Activated CD8-positive, alpha-beta memory T cell treated with anti-CD3 and anti-CD28 coated beads for 4 hours (primary cell): Measurements from ENCODE around the gene GOLGA6C.
"Not testable (repeated sequence)": the region's sequence is repeated elsewhere in the genome, so short reads cannot be mapped to it uniquely, and the experiment has no call there.

ENCODE experiments used
- DNase-seq, 2 donors: peaks; one replicate each; pipeline ENCODE4 v3.0.0-alpha.2; 2020; ENCODE audit warnings: low read depth in 2 of 2

The GOLGA6C gene

DNA sequence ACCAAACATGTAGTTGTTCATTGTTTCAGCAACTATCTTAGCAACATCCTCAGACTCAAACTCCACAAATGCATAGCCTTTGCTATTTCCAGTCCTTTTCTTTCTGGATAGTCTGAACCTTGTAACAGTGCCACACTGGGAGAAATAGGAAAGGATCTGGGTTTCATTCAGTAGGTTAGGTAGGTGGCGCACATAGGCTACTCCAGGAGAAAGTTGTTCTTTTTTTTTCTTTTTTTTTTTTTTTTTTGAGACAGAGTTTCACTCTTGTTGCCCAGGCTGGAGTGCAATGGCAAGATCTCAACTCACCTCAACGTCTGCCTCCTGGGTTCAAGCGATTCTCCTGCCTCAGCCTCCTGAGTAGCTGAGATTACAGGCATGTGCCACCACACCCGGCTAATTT is 5.8 kb upstream of the GOLGA6C start:
- not testable (repeated sequence) for DNase-seq

DNA sequence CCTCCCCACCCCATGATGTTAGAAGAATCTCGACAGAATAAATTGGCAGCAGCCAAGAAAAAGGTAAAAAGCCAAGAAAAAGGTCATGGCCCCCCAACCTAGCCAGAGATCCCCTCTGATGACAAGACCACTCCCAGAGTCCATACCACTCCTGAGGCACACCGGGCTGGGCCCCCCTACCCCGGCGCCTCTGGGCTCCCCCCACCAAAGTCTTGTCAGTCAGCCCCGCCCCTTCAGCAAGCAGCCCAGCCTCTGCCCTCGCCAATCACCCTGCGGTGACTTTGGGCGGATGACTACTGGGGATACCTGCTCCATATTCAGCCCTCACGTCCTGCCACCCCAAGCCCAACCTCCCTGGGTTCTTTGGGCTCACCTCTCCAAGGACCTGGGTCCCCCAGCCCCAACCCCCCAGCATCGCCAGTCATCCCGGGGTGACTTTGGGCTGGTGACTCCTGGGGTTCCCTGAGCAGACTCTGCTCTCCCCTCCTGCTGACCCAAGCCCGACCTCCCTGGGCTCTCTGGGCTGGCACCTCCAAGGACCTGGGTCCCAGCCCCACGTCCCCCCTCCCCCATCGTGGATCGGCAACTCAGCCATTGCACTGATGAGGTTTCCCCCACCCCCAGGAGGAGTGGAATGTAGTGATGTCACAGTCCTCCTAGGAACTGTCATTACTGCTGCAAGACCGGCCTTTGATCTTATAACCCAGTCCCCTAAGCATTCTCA is 648 bp downstream of the GOLGA6C start:
- not testable (repeated sequence) for DNase-seq

DNA sequence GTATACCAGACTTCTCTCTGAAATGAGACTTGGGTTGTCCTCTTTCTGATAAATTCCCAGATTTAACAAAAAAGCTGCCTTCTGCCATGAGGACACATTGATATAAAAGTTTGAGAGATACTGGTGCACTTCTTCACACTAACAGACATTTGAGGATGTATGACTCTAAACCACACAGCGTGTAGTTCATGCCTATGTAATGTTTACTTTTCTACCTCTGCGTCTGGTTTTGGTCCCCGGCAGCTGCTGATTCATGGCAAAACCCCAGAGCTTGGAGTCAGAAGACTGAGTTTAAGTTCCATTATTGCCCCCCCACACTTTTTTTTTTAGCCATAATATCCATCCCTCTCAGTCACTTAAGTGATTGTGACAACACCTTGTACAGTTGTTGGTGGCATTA is 1.7 kb downstream of the GOLGA6C start:
- not testable (repeated sequence) for DNase-seq

DNA sequence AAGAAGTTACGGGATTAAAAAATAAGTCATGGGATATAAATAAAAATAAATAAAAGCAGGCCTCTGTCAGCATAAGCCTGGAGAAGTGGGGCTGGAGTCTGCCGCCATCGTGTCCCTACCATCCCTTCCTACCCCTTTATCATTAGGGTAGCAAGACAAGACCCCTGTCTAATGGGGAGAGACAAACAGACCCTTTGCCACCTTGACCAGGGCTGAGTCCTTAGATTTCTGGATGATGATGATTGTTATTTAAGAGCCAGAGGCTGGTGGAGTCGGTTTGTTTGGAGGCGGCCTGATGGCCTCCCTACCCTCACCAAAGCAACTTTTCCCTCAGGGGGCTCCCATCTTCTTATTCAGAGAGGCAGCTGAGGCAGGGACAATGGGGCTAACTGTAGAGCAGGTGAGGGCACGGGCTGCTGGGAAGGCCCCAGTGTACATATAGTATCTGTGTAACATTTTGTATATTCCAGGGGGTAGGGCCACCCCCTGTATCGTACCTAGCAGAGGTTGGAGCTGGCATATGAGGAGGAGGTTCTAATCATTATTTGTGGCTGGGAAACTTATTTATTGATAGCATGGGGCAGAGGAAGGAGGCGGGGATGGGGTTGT is 15.7 kb downstream of the GOLGA6C start:
- not testable (repeated sequence) for DNase-seq

DNA sequence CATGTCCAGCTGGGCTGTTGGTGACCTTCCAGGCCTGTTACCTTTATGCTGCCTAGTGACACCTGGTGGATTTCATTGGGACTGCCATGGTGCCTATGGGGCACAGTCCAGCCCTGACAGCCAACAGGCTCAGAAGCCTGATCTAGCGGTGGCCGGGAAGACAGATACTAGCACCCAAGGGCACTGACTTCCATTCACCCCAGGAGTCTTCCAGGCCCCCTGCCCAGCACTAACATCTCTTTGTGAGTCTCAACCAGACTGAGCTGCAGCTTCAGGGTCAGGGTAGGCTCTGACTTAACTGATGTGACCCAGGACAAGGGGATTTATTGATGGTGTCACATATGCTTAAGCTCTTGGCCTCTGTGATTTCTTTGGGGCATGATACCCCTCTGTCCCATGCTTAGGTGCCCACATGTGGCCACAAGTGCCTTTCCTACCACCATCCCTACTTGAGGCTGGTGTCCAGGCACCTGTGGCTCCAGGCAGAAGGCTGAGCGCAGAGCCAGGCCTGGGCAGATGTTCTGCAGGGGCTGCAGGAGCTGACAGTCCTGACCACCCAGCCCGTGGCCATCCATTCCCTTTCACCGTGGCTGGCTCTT is 16.5 kb downstream of the GOLGA6C start:
- DNase-seq: peak in 1 of 2 donors; percentile 22

DNA sequence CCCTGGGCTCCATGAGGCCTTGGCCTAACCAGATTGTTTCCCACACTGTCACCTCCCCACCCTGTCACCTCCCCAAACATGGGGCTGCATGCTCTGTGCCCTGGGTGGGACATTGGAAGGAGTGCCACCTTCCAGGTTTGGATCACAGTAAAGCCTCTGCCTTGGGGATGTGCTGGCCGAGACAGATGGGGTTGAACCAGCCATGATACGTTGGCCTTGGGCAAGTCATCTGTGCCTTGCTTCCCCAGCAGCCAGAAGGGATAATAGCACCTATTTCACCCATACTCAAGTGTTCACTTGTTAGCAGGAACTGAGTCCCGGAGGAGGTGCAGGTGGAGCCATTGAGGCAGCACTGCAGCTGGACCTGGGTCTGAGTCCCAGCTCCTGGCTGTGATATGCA is 17.5 kb downstream of the GOLGA6C start:
- DNase-seq: not testable (repeated sequence)

DNA sequence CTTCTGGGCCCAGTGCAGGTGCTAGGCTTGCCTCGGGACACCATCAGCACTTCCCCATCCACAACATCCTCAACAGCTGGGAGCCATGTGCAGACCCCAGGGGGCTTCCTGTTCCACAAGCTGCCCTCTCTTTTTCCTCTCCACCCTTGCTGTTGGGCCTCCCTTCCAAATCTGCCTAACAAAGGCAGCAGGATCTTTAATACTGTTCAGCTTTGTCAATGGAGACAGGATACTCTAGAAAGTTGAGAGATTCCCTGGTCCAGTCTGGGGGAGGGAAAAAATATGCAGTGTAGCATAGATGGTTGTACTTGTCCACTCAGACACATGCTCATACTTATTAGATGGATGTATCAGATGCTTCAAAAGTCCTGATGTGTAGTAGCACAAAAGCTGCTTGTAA is 20.4 kb downstream of the GOLGA6C start:
- DNase-seq: not testable (repeated sequence)

DNA sequence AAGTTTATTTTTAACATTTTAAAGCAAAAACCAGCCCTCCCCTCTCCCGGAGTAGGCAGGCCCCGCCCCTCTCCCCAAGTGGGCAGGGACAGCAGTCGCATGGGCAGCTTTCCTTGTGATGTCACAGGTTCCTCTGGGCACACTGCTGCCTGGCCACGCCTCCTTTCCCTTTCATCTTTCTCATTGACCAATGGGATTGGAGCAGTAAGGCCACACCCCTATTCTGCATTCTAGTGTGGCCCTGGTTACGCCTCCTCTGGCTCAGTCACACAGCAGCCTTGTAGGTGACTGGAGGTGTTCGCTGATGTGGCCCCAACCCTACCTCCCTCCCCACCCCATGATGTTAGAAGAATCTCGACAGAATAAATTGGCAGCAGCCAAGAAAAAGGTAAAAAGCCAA is 24.4 kb downstream of the GOLGA6C start, which contains the start of gene GOLGA6D:
TSS of gene GOLGA6D (plus strand) at position 264 of the 400 bp plus-strand sequence. CDS start at position 305, 41 bp downstream.
- not testable (repeated sequence) for DNase-seq

DNA sequence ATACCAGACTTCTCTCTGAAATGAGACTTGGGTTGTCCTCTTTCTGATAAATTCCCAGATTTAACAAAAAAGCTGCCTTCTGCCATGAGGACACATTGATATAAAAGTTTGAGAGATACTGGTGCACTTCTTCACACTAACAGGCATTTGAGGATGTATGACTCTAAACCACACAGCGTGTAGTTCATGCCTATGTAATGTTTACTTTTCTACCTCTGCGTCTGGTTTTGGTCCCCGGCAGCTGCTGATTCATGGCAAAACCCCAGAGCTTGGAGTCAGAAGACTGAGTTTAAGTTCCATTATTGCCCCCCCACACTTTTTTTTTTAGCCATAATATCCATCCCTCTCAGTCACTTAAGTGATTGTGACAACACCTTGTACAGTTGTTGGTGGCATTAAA is 26.0 kb downstream of the GOLGA6C start:
- not testable (repeated sequence) for DNase-seq

DNA sequence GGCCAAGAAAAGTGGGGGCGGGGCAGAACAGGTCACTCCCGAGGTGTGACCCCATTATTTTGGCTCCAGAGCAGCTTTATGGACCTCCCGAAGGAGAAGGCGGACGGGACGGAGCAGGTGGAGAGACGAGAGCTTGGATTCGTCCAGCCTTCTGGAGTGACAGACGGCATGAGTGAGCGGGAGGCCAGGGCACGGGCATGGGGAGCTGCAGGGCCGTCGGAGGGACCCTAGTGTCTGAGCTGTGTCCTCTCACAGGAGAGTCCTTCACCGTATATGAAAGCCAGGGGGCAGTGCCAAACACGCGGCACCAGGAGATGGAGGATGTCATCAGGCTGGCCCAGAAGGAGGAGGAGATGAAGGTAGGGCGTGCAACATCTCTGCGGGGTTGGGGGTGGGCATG is 35.5 kb downstream of the GOLGA6C start:
- DNase-seq: not testable (repeated sequence)

DNA sequence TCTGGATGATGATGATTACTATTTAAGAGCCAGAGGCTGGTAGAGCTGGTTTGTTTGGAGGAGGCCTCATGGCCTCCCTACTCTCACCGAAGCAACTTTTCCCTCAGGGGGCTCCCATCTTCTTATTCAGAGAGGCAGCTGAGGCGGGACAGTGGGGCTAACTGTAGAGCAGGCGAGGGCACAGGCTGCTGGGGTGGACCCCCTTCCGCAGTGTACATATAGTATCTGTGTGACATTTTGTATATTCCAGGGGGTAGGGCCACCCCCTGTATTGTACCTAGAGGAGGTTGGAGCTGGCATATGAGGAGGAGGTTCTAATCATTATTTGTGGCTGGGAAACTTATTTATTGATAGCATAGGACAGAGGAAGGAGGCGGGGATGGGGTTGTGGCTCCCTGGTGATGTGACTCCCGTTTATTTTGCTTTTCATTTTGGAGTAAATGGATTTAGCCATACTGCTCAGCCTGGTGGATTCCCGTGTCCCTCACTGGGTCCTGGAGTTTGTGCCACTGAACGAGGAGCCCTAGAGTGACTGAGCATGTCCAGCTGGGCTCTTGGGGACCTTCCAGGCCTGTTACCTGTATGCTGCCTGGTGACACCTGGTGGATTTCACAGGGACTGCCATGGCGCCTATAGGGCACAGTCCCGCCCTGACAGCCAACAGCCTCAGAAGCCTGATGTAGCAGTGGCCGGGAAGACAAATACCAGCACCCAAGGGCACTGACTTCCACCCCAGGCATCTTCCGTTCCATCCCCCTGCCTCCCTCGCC is 40.6 kb downstream of the GOLGA6C start:
- DNase-seq: not testable (repeated sequence)

DNA sequence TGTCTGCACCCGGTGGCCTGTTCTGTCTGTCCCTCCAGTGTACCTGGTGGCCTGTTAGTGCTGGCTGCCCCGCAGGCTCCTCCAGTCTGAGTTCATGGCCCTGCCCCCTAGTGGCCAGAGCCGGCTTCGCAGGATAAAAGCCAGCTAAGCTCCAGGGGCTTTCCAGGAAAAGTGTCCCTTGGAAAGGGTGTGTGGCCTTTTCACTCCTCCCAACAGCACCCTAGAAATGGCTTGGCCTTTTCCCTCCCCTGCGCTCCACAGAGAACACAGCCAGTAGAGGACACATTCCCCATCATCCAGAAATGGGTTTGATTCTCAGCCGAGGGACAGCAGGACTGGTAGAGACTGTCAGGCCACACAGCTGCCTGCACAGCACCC is 41.2 kb downstream of the GOLGA6C start:
- DNase-seq: peak; percentile 5 to 35

DNA sequence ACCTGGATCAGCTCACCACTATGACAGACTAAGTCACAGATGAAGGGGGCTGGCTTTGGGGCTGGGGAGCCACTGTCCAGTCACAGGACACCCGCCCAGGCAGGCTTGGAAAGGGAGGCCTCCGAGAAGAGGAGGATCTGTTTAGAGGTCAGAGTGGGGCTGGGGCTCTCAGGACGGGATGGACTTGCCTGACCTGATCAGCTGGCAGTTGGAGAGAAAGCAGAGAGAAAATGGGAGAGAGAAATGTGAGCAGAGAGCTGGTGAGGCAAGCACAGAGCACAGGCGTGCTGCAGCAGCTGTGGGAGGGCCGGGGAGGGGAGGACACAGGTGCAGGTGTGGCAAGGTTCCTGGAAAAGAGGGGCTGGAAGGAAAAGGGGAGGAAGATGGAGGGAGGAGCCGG is 41.9 kb downstream of the GOLGA6C start:
- not testable (repeated sequence) for DNase-seq

DNA sequence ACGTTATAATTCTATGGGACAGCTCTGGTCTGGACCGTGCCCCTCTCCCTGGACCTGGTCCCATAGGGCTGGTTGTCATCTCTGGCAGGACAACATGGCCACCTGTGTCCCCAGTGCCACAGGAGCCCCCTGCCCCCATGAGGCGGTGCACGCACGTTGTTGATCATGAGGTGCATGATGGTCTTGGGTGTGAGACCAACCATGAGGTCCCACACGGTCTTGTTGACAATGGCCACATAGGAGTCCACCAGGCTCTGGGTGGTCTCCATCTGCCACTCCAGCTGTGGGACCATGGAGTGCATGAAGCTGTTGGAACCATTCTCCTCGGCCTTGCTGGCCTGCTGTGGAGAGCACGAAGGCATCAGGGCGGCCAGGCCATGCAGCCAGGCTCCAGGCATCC is 44.2 kb downstream of the GOLGA6C start:
- no peak for DNase-seq

DNA sequence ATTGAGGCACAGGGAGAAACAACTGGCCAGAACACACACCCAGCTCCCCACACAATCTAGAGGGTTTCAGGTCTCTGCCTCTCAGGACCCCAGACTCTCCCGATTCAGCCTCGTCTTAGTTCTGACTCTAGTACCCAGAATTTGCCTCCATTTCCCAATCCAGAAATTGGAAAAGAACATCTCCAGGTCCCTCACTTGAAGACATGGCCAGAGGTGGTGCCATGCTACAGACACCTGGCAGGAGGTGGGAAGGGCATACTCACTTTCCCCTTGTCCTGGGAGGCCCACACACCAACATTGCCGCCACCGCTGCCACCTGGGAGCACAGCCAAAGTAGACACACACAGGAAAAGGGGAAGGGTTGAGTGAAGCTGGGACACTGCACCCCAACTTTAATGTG is 44.6 kb downstream of the GOLGA6C start:
- DNase-seq: not testable (repeated sequence)

DNA sequence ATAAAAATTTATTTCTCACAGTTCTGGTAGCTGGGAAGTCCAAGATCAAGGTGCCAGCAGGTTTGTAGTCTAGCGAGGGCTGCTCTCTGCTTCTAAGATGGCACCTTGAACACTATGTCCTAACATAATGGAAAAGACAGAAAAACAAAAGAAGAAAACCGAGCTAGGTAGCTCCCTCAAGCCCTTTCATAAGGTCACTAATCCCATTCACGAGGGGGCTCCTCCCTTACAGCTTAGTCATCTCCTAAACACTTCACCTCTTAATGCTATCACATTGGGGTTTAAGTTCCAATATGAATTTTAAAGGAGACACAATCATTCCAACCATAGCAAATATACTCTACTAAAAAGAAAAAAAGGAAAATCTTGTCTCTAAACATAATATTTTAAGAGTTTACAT is 48.1 kb downstream of the GOLGA6C start:
- DNase-seq: no peak

DNA sequence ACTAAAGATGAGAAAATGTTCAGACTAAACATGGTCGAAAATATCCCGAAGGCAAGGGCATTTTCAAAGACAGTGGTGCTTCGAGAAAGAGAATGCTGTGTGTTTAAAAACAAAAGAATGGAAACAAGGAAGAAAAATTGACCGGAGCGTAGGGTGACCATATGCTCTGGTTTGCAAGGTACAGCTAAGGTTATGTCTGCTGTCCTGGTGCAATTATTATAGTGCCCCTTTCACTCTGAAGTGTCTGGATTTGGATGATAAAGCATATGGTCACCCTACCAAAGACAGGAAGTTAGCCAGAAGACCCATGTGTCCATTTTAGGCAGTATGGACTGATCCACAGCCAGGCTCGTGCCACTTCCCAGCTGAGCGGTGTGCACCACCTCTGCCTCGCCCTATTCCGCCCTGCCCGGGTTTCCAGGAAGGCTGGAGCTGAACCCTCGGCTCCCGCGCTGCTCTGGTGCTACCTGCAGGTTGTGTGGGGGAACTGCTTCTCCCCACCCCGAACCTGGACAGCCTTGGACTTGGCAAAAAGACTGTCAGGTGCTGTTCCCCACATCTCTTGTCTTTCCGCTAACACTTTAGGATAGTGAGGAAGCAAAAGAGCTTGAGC is 49.8 kb downstream of the GOLGA6C start:
- DNase-seq: no peak

DNA sequence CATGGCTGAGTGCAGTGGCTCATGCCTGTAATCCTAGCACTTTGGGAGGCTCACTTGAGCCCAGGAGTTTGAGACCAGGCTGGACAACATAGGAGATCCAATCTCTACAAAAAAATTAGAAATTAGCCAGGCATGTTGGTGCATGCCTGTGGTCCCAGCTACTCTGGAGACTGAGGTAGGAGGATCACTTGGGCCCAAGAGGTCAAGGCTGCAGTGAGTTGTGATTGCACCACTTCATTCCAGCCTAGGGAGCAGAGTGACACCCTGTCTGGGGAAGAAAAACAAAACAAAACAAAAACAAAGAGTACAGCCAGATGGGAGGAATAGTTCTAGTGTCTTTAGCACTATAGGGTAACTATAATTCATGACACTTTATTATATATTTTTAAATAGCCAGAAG is 51.6 kb downstream of the GOLGA6C start:
- no peak for DNase-seq

DNA sequence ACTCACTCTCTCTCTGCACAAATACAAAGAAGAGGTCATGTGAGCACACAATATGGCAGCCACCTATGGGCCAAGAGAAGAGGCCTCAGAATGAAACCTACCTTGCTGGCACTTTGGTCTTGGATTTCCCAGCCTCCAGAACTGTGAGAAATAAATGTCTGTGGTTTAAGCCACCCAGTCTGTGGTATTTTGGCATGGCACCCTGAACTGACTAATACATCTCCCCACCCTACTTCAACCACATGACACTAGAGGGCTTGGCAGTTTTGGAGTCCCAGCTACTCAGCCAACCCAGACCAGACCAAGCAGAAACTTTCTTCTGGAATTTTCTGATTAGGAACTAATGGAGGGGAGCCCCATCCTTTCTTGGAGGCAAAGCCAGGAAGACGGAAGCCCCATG is 54.4 kb downstream of the GOLGA6C start:
- DNase-seq: not testable (repeated sequence)

DNA sequence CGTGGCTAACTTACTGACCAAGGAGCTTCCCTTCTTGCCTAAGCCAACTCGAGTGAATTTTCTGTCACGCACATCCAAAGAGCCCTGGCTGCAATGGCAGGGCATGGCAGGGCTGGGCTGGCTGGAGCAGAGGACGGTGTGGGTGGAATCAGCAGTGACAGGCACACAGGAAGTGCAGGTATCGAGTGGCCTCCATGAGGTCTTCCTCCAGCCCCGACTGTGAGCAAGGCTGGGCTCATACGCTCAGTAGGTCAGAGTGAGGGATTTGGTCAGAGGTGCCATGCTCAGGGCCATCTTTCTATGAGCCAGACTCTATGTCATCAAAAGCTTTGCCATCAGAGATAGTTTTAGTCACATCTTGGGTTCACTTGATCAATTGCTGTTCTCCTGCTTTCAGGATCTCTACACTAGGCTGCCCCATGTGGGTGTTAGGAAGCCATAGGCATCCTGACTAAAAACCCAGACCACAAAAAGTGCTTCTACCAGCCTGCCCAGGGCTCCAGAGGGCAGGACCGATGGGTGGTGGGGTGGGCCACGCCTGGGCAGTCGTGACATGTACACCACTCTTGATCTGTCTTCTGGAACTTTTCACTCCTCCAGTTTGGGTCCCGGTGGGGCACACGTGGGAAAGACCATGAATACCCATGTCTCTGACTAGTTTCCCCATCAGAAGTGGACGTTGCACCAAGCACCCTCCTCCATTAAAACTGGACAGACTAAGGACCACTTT is 55.1 kb downstream of the GOLGA6C start:
- no peak for DNase-seq
